H9 (cell line): ENCODE measurements around the gene CNOT4. TPM values are rescaled to one million over a fixed set of nuclear protein-coding genes. Genes with fewer than 3 reads are reported as not detected.

ENCODE experiments used
- DNase-seq: peaks from one replicate; pipeline ENCODE4 v3.0.0-alpha.2; 2017
- H2AFZ ChIP-seq: one replicate; pipeline ENCODE4 v1.6.1; 2013; ENCODE audit warnings: mild to moderate bottlenecking, low read length, control low read depth, moderate library complexity
- H2AK5ac ChIP-seq: 2 replicates; pipeline ENCODE4 v1.6.1; 2013; ENCODE audit warnings: low read length, control low read depth, mixed read lengths; ENCODE audit not compliant: insufficient read length
- H2BK120ac ChIP-seq: one replicate; pipeline ENCODE4 v1.6.1; 2013; ENCODE audit warnings: low read depth, mild to moderate bottlenecking, low read length, control low read depth, inconsistent platforms; ENCODE audit not compliant: poor library complexity, severe bottlenecking
- H2BK12ac ChIP-seq: 2 replicates; pipeline ENCODE4 v1.6.1; 2013; ENCODE audit warnings: low read length, control low read depth, mixed read lengths, low read depth; ENCODE audit not compliant: insufficient read length
- H2BK15ac ChIP-seq: 2 replicates; pipeline ENCODE4 v1.6.1; 2013; ENCODE audit warnings: low read depth, low read length, control low read depth
- H2BK20ac ChIP-seq: one replicate; pipeline ENCODE4 v1.6.1; 2013; ENCODE audit warnings: low read depth, mild to moderate bottlenecking, low read length, control low read depth, inconsistent platforms; ENCODE audit not compliant: poor library complexity, severe bottlenecking
- H2BK5ac ChIP-seq: 2 replicates; pipeline ENCODE4 v1.6.1; 2013; ENCODE audit warnings: low read length, control low read depth, mixed read lengths; ENCODE audit not compliant: insufficient read length
- H3K14ac ChIP-seq: 2 replicates; pipeline ENCODE4 v1.6.1; 2013; ENCODE audit warnings: low read length, control low read depth; ENCODE audit not compliant: insufficient read depth
- H3K18ac ChIP-seq: 2 replicates; pipeline ENCODE4 v1.6.1; 2013; ENCODE audit warnings: low read depth, mild to moderate bottlenecking, mixed read lengths, low read length, control low read depth; ENCODE audit not compliant: insufficient read length
- H3K23ac ChIP-seq: 2 replicates; pipeline ENCODE4 v1.6.1; 2013; ENCODE audit warnings: low read length, control low read depth, mixed read lengths, low read depth; ENCODE audit not compliant: insufficient read length
- H3K23me2 ChIP-seq: 2 replicates; pipeline ENCODE4 v1.6.1; 2013; ENCODE audit warnings: low read depth, mild to moderate bottlenecking, mixed read lengths, low read length, control low read depth; ENCODE audit not compliant: insufficient read length, poor library complexity, severe bottlenecking
- H3K27ac ChIP-seq: 2 replicates; pipeline ENCODE4 v1.5.1; 2013; ENCODE audit warnings: low read length, control low read depth, mixed read lengths, low read depth; ENCODE audit not compliant: insufficient read length
- H3K27me3 ChIP-seq: 2 replicates; pipeline ENCODE4 v1.6.1; 2013; ENCODE audit warnings: low read length, control low read depth, inconsistent platforms; ENCODE audit not compliant: insufficient read depth
- H3K4ac ChIP-seq: 2 replicates; pipeline ENCODE4 v1.6.1; 2013; ENCODE audit warnings: low read depth, mild to moderate bottlenecking, control low read depth, inconsistent platforms, low read length, moderate library complexity
- H3K4me1 ChIP-seq: 2 replicates; pipeline ENCODE4 v1.6.1; 2013; ENCODE audit warnings: low read length, control low read depth, inconsistent platforms; ENCODE audit not compliant: insufficient read depth
- H3K4me2 ChIP-seq: 2 replicates; pipeline ENCODE4 v1.6.1; 2013; ENCODE audit warnings: low read length, control low read depth, mixed read lengths; ENCODE audit not compliant: insufficient read length, insufficient read depth
- H3K56ac ChIP-seq: 2 replicates; pipeline ENCODE4 v1.6.1; 2013; ENCODE audit warnings: low read depth, mild to moderate bottlenecking, mixed read lengths, low read length, control low read depth; ENCODE audit not compliant: insufficient read length
- H3K79me1 ChIP-seq: 2 replicates; pipeline ENCODE4 v1.6.1; 2013; ENCODE audit warnings: low read depth, mild to moderate bottlenecking, moderate library complexity, low read length, control low read depth, inconsistent platforms; ENCODE audit not compliant: insufficient read depth, poor library complexity, severe bottlenecking
- H3K79me2 ChIP-seq: 2 replicates; pipeline ENCODE4 v1.6.1; 2013; ENCODE audit warnings: low read length, control low read depth, inconsistent platforms; ENCODE audit not compliant: insufficient read depth
- H3K9ac ChIP-seq: 2 replicates; pipeline ENCODE4 v1.6.1; 2013; ENCODE audit warnings: low read length, control low read depth, mixed read lengths; ENCODE audit not compliant: insufficient read length; ENCODE audit errors: extremely low read depth
- H3K9me3 ChIP-seq: one replicate; pipeline ENCODE4 v1.6.1; 2013; ENCODE audit warnings: low read depth, low read length, inconsistent platforms; ENCODE audit not compliant: control insufficient read depth
- H3T11ph ChIP-seq: one replicate; pipeline ENCODE4 v1.6.1; 2013; ENCODE audit warnings: mild to moderate bottlenecking, low read length, control low read depth, inconsistent platforms
- H4K20me1 ChIP-seq: one replicate; pipeline ENCODE4 v1.6.1; 2013; ENCODE audit not compliant: control insufficient read depth, insufficient read length, insufficient read depth
- H4K5ac ChIP-seq: 2 replicates; pipeline ENCODE4 v1.6.1; 2013; ENCODE audit warnings: low read depth, mild to moderate bottlenecking, mixed read lengths, low read length, control low read depth; ENCODE audit not compliant: insufficient read length
- H4K8ac ChIP-seq: replicated peaks from 2 replicates; pipeline ENCODE4 v1.6.1; 2013; ENCODE audit warnings: low read length, control low read depth, mixed read lengths, low read depth; ENCODE audit not compliant: insufficient read length
- H4K91ac ChIP-seq: 2 replicates; pipeline ENCODE4 v1.6.1; 2013; ENCODE audit warnings: low read depth, mild to moderate bottlenecking, moderate library complexity, mixed read lengths, low read length, control low read depth; ENCODE audit not compliant: insufficient read length
- H3K27ac Mint-ChIP-seq, 3 experiments: 2 replicates in 2 of 3; 3 replicates in 1 of 3; pipeline ENCODE4 v1.8.0; 2020 to 2021; ENCODE audit warnings: mixed read lengths in 3 of 3, mild to moderate bottlenecking in 1 of 3, moderate library complexity in 1 of 3
- H3K27me3 Mint-ChIP-seq: 2 replicates; pipeline ENCODE4 v1.8.0; 2021; ENCODE audit warnings: low read depth, mild to moderate bottlenecking, moderate library complexity, mixed read lengths
- H3K36me3 Mint-ChIP-seq, 3 experiments: 2 replicates in 2 of 3; 3 replicates in 1 of 3; pipeline ENCODE4 v1.8.0; 2020 to 2021; ENCODE audit warnings: low read depth in 3 of 3, mixed read lengths in 3 of 3; ENCODE audit not compliant: insufficient read depth in 1 of 3
- H3K4me1 Mint-ChIP-seq, 2 experiments: 2 replicates each; pipeline ENCODE4 v1.8.0; 2020; ENCODE audit warnings: mixed read lengths in 2 of 2
- H3K4me3 Mint-ChIP-seq, 2 experiments: 2 replicates in 1 of 2; 3 replicates in 1 of 2; pipeline ENCODE4 v1.8.0; 2020 to 2021; ENCODE audit warnings: mild to moderate bottlenecking in 2 of 2, mixed read lengths in 2 of 2, moderate library complexity in 1 of 2
- H3K9me3 Mint-ChIP-seq, 2 experiments: 2 replicates in 1 of 2; 3 replicates in 1 of 2; pipeline ENCODE4 v1.8.0; 2020; ENCODE audit warnings: mild to moderate bottlenecking in 2 of 2, mixed read lengths in 2 of 2, moderate library complexity in 1 of 2
- CTCF ChIP-seq: fragments of 200-600 bp; sonication (generic); conservative IDR thresholded peaks from 3 replicates; pipeline ENCODE4 v1.8.0; 2021; ENCODE audit warnings: antibody characterized with exemption, mild to moderate bottlenecking
- WGBS: extraction: QIAGEN DNeasy Blood & Tissue Kit; methylation state at CpG from one replicate; pipeline ENCODE4 v1.1.7; 2013; ENCODE audit warnings: missing lambda C conversion rate, low lambda C conversion rate, mixed read lengths; ENCODE audit not compliant: insufficient read length; ENCODE audit errors: extremely low coverage; 5-methylcytosine and 5-hydroxymethylcytosine counted together
- total RNA-seq: library from RNA; stranded (reverse); gene quantifications from 2 replicates; pipeline ENCODE4 v1.2.1, GENCODE V29; 2021

CNOT4 gene
- total RNA-seq, 1 experiment from 2014 or later = 27.4 TPM

DNA sequence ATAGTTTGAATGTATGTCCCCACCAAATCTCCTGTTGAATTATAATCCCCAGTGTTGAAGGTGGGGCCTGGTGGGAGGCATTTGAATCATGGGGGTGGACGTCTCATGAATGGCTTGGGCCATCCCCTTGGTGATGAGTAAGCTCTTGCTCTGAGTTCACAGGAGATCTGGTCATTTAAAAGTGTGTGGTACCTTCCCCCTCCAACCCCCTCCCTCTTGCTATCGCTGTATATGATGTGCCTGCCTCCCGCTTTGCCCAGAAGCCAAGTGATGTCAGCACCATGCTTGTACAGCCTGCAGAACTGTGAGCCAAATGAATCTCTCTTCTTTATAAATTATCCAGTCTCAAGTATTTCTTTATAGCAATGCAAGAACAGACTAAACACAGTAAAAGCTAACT lies 103.0 kb downstream of the CNOT4 start:
- peaks cover 0 to 9% (median 3%) of the 10 kb centered on the region in 3 experiments; a peak in 2 of 7 replicates for H3K36me3 Mint-ChIP-seq
- no CpG with 5 or more reads among the region's 3 CpGs for WGBS

More for the DNA sequence above, 103.0 kb downstream of the CNOT4 start:
- Histone ChIP-seq H3K18ac (no peak overlapping the region), H3K27me3 (no peaks in the 10 kb centered on the region), H3K9me3 (no peaks in the 10 kb centered on the region), H2AK5ac (no peak overlapping the region), H3K4ac (no peak overlapping the region), H3K79me2 (no peaks in the 10 kb centered on the region), H3K79me1 (no peaks in the 10 kb centered on the region), H4K5ac (no peak overlapping the region), H2BK15ac (no peak overlapping the region), H4K20me1 (no peaks in the 10 kb centered on the region), H4K91ac (no peak overlapping the region), H3K4me2 (no peak overlapping the region), H2BK12ac (no peak overlapping the region), H3K27ac (no peak overlapping the region), H2BK120ac (no peak overlapping the region), H3K4me1 (no peaks in the 10 kb centered on the region), H3K23ac (no peak overlapping the region), H2BK20ac (no peak overlapping the region), H3K14ac (no peak overlapping the region), H2AFZ (no peak overlapping the region), H2BK5ac (no peak overlapping the region), H3T11ph (no peak overlapping the region), H3K23me2 (no peaks in the 10 kb centered on the region), H3K9ac (no peak overlapping the region), H3K56ac (no peak overlapping the region), H4K8ac (no peak overlapping the region)
- Mint-ChIP-seq H3K4me1 (no peaks in the 10 kb centered on the region), H3K27ac (no peak overlapping the region), H3K4me3 (no peak overlapping the region), H3K27me3 (no peaks in the 10 kb centered on the region), H3K9me3 (no peaks in the 10 kb centered on the region)
- TF ChIP-seq CTCF = no peak
- no peak for DNase-seq
